Cortex of kidney (tissue), 1 donor: ENCODE data around the gene ATP2B2.

ENCODE experiments used
- DNase-seq: peaks from one replicate; lab custom pipeline; 2025; lab: John Stamatoyannopoulos, UW

ATP2B2 gene

GRCh38 chr3:10510743-10511432 is 5.5 kb upstream of the ATP2B2 start:
- DNase-seq, result no peak

GRCh38 chr3:10510086-10510742 is 4.8 kb upstream of the ATP2B2 start:
- no peak for DNase-seq

- DNase-seq, result no peak
Measured at GRCh38 chr3:10509325-10509724, 3.9 kb upstream of the ATP2B2 start.

- no peak for DNase-seq
Measured at GRCh38 chr3:10508619-10509260, 3.4 kb upstream of the ATP2B2 start.

GRCh38 chr3:10508235-10508618 is 2.8 kb upstream of the ATP2B2 start:
- no peak for DNase-seq

GRCh38 chr3:10507331-10507730 is 1.9 kb upstream of the ATP2B2 start:
- no peak for DNase-seq

- DNase-seq, result no peak
Measured at GRCh38 chr3:10506696-10507095, 1.3 kb upstream of the ATP2B2 start.

- no peak for DNase-seq
Measured at GRCh38 chr3:10505791-10506585, 602 bp upstream of the ATP2B2 start.

GRCh38 chr3:10504171-10505049 is 976 bp downstream of the ATP2B2 start:
- DNase-seq, result no peak

GRCh38 chr3:10503217-10503796 is 2.1 kb downstream of the ATP2B2 start:
- no peak for DNase-seq

- DNase-seq, result no peak
Measured at GRCh38 chr3:10502185-10502880, 3.1 kb downstream of the ATP2B2 start.

- no peak for DNase-seq
Measured at GRCh38 chr3:10501664-10502052, 3.7 kb downstream of the ATP2B2 start.

GRCh38 chr3:10500717-10501663 is 4.4 kb downstream of the ATP2B2 start:
- no peak for DNase-seq

- no peak for DNase-seq
Measured at GRCh38 chr3:10498271-10498670, 7.1 kb downstream of the ATP2B2 start.

GRCh38 chr3:10497439-10497838 is 7.9 kb downstream of the ATP2B2 start:
- no peak for DNase-seq

- no peak for DNase-seq
Measured at GRCh38 chr3:10496121-10496863, 9.1 kb downstream of the ATP2B2 start.

GRCh38 chr3:10495614-10496013 is 9.8 kb downstream of the ATP2B2 start:
- no peak for DNase-seq

- no peak for DNase-seq
Measured at GRCh38 chr3:10495003-10495402, 10.4 kb downstream of the ATP2B2 start.

- DNase-seq, result no peak
Measured at GRCh38 chr3:10494180-10494579, 11.2 kb downstream of the ATP2B2 start.
